Loucy (cell line): Measurements from ENCODE around the gene FANCI.

Source experiments
- H2AFZ ChIP-seq: fragments of 200-600 bp; sonication (generic); 2 replicates; pipeline ENCODE4 v1.6.0; 2016; ENCODE audit warnings: antibody characterized with exemption, mild to moderate bottlenecking, low read length, moderate library complexity
- H3F3A ChIP-seq: fragments of 200-600 bp; 2 replicates; pipeline ENCODE4 v1.6.0; 2016; ENCODE audit warnings: antibody characterized with exemption, low read depth, mild to moderate bottlenecking
- H3K27me3 ChIP-seq: fragments of 200-600 bp; sonication (generic); 2 replicates; pipeline ENCODE4 v1.6.1; 2014; ENCODE audit warnings: low read length, mild to moderate bottlenecking; ENCODE audit not compliant: insufficient read depth, poor library complexity, severe bottlenecking
- H3K36me3 ChIP-seq: fragments of 200-600 bp; sonication (generic); 2 replicates; pipeline ENCODE4 v1.6.1; 2016; ENCODE audit warnings: low read length; ENCODE audit not compliant: insufficient read depth
- H3K4me1 ChIP-seq: fragments of 200-600 bp; sonication (generic); 2 replicates; pipeline ENCODE4 v1.5.1; 2014; ENCODE audit warnings: low read length, mild to moderate bottlenecking; ENCODE audit not compliant: insufficient read depth, poor library complexity, severe bottlenecking
- H3K4me2 ChIP-seq: fragments of 200-600 bp; sonication (generic); 2 replicates; pipeline ENCODE4 v1.6.0; 2014; ENCODE audit warnings: antibody characterized with exemption, low read length, low read depth, mild to moderate bottlenecking; ENCODE audit not compliant: poor library complexity, severe bottlenecking
- H3K4me3 ChIP-seq: fragments of 200-600 bp; sonication (generic); 2 replicates; pipeline ENCODE4 v1.5.1; 2014; ENCODE audit warnings: low read length, mild to moderate bottlenecking, mixed read lengths; ENCODE audit not compliant: poor library complexity, severe bottlenecking
- H3K79me2 ChIP-seq: fragments of 200-600 bp; sonication (generic); 2 replicates; pipeline ENCODE4 v1.6.1; 2014; ENCODE audit warnings: low read length; ENCODE audit not compliant: insufficient read depth
- H3K9ac ChIP-seq: fragments of 200-600 bp; sonication (generic); 2 replicates; pipeline ENCODE4 v1.6.0; 2014; ENCODE audit warnings: mild to moderate bottlenecking, low read depth, low read length, moderate library complexity; ENCODE audit not compliant: poor library complexity, severe bottlenecking
- H3K9me2 ChIP-seq: fragments of 200-600 bp; sonication (generic); replicated peaks from 2 replicates; pipeline ENCODE4 v1.6.1; 2016; ENCODE audit warnings: low read depth, low read length, mixed read lengths
- H3K9me3 ChIP-seq: fragments of 200-600 bp; sonication (generic); 2 replicates; pipeline ENCODE4 v1.6.1; 2014; ENCODE audit warnings: mild to moderate bottlenecking, antibody characterized with exemption, low read length, low read depth; ENCODE audit not compliant: insufficient read depth
- H4K20me1 ChIP-seq: fragments of 200-600 bp; sonication (generic); 2 replicates; pipeline ENCODE4 v1.6.0; 2014; ENCODE audit warnings: antibody characterized with exemption, low read length, mild to moderate bottlenecking; ENCODE audit not compliant: insufficient read depth, poor library complexity, severe bottlenecking
- EZH2phosphoT487 ChIP-seq: fragments of 200-600 bp; IDR thresholded peaks from 2 replicates; pipeline ENCODE4 v1.6.1; 2018; ENCODE audit warnings: antibody characterized with exemption, mild to moderate bottlenecking, moderate library complexity, borderline replicate concordance
- TF ChIP-seq, protein P1 (sequence below): fragments of 200-600 bp; sonication (generic); conservative IDR thresholded peaks from 2 replicates; pipeline ENCODE4 v1.5.1; 2014; ENCODE audit warnings: mild to moderate bottlenecking, antibody characterized with exemption, low read length

Gene FANCI

DNA sequence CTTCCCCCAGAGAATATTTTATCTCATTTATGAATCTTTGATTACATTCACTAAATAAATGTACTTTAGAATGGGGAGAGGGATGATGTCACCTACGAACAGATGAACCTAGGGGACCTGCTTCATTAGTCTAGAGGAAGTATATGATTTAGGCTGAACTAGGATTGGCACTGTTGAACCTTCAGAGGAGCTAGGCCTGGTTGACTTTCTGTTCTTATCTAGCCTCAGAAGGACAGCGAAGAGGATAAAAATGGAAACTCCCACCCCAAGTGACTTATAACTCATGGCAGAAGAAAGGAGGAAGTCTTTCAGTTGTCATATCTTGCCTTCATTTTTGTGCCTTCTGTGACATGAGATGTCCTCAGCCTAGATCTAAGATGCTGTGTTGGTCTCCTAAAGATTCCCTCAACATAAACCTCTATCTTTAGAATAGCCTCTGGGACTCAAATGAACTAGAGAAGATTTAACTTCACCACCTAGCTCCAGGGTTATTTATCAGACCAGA lies 48.2 kb downstream of the FANCI start:
- H3F3A ChIP-seq: no peaks in the 10 kb centered on the region
- H2AFZ ChIP-seq: no peak overlapping the region
- TF ChIP-seq, protein P1, sequence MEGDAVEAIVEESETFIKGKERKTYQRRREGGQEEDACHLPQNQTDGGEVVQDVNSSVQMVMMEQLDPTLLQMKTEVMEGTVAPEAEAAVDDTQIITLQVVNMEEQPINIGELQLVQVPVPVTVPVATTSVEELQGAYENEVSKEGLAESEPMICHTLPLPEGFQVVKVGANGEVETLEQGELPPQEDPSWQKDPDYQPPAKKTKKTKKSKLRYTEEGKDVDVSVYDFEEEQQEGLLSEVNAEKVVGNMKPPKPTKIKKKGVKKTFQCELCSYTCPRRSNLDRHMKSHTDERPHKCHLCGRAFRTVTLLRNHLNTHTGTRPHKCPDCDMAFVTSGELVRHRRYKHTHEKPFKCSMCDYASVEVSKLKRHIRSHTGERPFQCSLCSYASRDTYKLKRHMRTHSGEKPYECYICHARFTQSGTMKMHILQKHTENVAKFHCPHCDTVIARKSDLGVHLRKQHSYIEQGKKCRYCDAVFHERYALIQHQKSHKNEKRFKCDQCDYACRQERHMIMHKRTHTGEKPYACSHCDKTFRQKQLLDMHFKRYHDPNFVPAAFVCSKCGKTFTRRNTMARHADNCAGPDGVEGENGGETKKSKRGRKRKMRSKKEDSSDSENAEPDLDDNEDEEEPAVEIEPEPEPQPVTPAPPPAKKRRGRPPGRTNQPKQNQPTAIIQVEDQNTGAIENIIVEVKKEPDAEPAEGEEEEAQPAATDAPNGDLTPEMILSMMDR: no peak
- no peak for TF ChIP-seq EZH2phosphoT487
- no peaks in the 10 kb centered on the region for H3K9me2 ChIP-seq
- H3K4me2 ChIP-seq: no peak overlapping the region
- peaks cover 80% of the 10 kb centered on the region for H3K36me3 ChIP-seq
- H3K4me1 ChIP-seq: no peaks in the 10 kb centered on the region
- no peak overlapping the region for H3K9ac ChIP-seq
- no peaks in the 10 kb centered on the region for H3K9me3 ChIP-seq
- H4K20me1 ChIP-seq: no peaks in the 10 kb centered on the region
- no peaks in the 10 kb centered on the region for H3K27me3 ChIP-seq
- no peak overlapping the region for H3K4me3 ChIP-seq
- H3K79me2 ChIP-seq: no peaks in the 10 kb centered on the region

GRCh38 chr15:89293012-89293411 lies 49.2 kb downstream of the FANCI start:
- Histone ChIP-seq H2AFZ (no peak overlapping the region), H3K9me3 (no peaks in the 10 kb centered on the region), H3K4me1 (no peaks in the 10 kb centered on the region), H3K27me3 (no peaks in the 10 kb centered on the region), H3K4me2 (no peak overlapping the region), H4K20me1 (no peaks in the 10 kb centered on the region), H3K9me2 (no peaks in the 10 kb centered on the region), H3K36me3 (peaks cover 71% of the 10 kb centered on the region), H3K9ac (no peak overlapping the region), H3K4me3 (no peak overlapping the region), H3F3A (no peaks in the 10 kb centered on the region), H3K79me2 (no peaks in the 10 kb centered on the region)
- TF ChIP-seq, protein P1: peak; percentile 36
- no peak for TF ChIP-seq EZH2phosphoT487

- H3K9me3 ChIP-seq: no peaks in the 10 kb centered on the region
- H3K79me2 ChIP-seq: no peaks in the 10 kb centered on the region
- no peaks in the 10 kb centered on the region for H3K27me3 ChIP-seq
- H2AFZ ChIP-seq: no peak overlapping the region
- peaks cover 54% of the 10 kb centered on the region; the same call in 1 of the 2 replicates for H3K36me3 ChIP-seq
- no peak overlapping the region for H3K9ac ChIP-seq
- H3K9me2 ChIP-seq: no peaks in the 10 kb centered on the region
- no peak overlapping the region for H3K4me2 ChIP-seq
- no peaks in the 10 kb centered on the region for H4K20me1 ChIP-seq
- H3F3A ChIP-seq: no peaks in the 10 kb centered on the region
- TF ChIP-seq, protein P1: peak; percentile 41
- no peak for TF ChIP-seq EZH2phosphoT487
- no peaks in the 10 kb centered on the region for H3K4me1 ChIP-seq
- no peak overlapping the region for H3K4me3 ChIP-seq
Observed at GRCh38 chr15:89299896-89300295, 56.1 kb downstream of the FANCI start.
